CD4-positive, alpha-beta memory T cell (primary cell): ENCODE data around the gene SLC5A5. TPM values are rescaled to one million over a fixed set of nuclear protein-coding genes. Genes with fewer than 3 reads are reported as not detected.

Experiments
- CTCF ChIA-PET: fragments of 350-600 bp; sonication (Branson Sonifier 250); formaldehyde crosslinking; loops from one replicate; lab custom pipeline; 2021; ENCODE audit warnings: inconsistent platforms; ENCODE audit not compliant: partially characterized antibody; lab: Charles Lee
- POLR2A ChIA-PET: fragments of 350-600 bp; sonication (Branson Sonifier 250); formaldehyde crosslinking; loops from one replicate; lab custom pipeline; 2021; ENCODE audit not compliant: partially characterized antibody; lab: Charles Lee
- DNase-seq, 5 donors: peaks; one replicate each; pipeline versions ENCODE4 v3.0.0 to v3.0.0-alpha.2; 2020 to 2022; ENCODE audit warnings: mixed read lengths in 1 of 5
- H3K27ac ChIP-seq: one replicate; pipeline ENCODE4 v1.7.0; 2013; ENCODE audit warnings: low read depth, low read length
- H3K27me3 ChIP-seq: 2 replicates; pipeline ENCODE4 v1.7.0; 2013; ENCODE audit warnings: mild to moderate bottlenecking, low read length, moderate library complexity; ENCODE audit not compliant: insufficient read depth
- H3K36me3 ChIP-seq: 2 replicates; pipeline ENCODE4 v1.7.0; 2013; ENCODE audit warnings: mild to moderate bottlenecking, low read length, moderate library complexity; ENCODE audit not compliant: insufficient read depth
- H3K4me1 ChIP-seq: 2 replicates; pipeline ENCODE4 v1.7.0; 2013; ENCODE audit warnings: mild to moderate bottlenecking, low read length, moderate library complexity; ENCODE audit not compliant: insufficient read depth
- H3K4me3 ChIP-seq, 2 donors: one replicate each; pipeline ENCODE4 v1.7.0; 2013; ENCODE audit warnings: low read length in 2 of 2, mild to moderate bottlenecking in 1 of 2
- H3K9me3 ChIP-seq, 2 donors: one replicate each; pipeline ENCODE4 v1.7.0; 2013; ENCODE audit warnings: low read length in 2 of 2, control low read depth in 1 of 2; ENCODE audit not compliant: control insufficient read depth in 1 of 2
- H3K27ac Mint-ChIP-seq, 7 donors: one replicate each; pipeline ENCODE4 v1.8.0; 2020 to 2021; ENCODE audit warnings: mixed read lengths in 7 of 7, mild to moderate bottlenecking in 6 of 7, inconsistent platforms in 3 of 7, moderate library complexity in 3 of 7
- H3K27me3 Mint-ChIP-seq, 2 donors: one replicate each; pipeline ENCODE4 v1.8.0; 2020 to 2021; ENCODE audit warnings: mixed read lengths in 2 of 2
- H3K36me3 Mint-ChIP-seq, 2 donors: one replicate each; pipeline ENCODE4 v1.8.0; 2020 to 2021; ENCODE audit warnings: mixed read lengths in 2 of 2, inconsistent platforms in 1 of 2, mild to moderate bottlenecking in 1 of 2
- H3K4me1 Mint-ChIP-seq, 4 donors: one replicate each; pipeline ENCODE4 v1.8.0; 2020 to 2021; ENCODE audit warnings: mixed read lengths in 4 of 4, mild to moderate bottlenecking in 1 of 4
- H3K4me3 Mint-ChIP-seq, 8 donors: one replicate each; pipeline ENCODE4 v1.8.0; 2020 to 2021; ENCODE audit warnings: mixed read lengths in 8 of 8, mild to moderate bottlenecking in 7 of 8, moderate library complexity in 6 of 8, inconsistent platforms in 3 of 8
- H3K9me3 Mint-ChIP-seq, 8 donors: one replicate each; pipeline ENCODE4 v1.8.0; 2020 to 2021; ENCODE audit warnings: mixed read lengths in 8 of 8, mild to moderate bottlenecking in 5 of 8, inconsistent platforms in 3 of 8, moderate library complexity in 1 of 8
- intact Hi-C: fragments of 100-400 bp; cut with micrococcal nuclease; formaldehyde crosslinking; loops from one replicate; pipeline ENCODE4 v1.15.1; 2023
- polyA plus RNA-seq, 2 donors: library from polyadenylated mRNA; unstranded; fragments of 300-500 nt; fragmentation: Illumina TruSeq; gene quantifications; one replicate each; pipeline ENCODE4 v1.2.3, GENCODE V29; 2021
- total RNA-seq, 2 experiments: library from RNA; stranded (reverse); gene quantifications; one replicate each; pipeline ENCODE4 v1.2.3, GENCODE V29; 2021

SLC5A5 gene
- total and polyA plus RNA-seq, 4 experiments from 2014 or later, result 0.92 to 2.9 (median 1.9) TPM

- ChIA-PET CTCF (interaction anchor here (2.0 kb wide), 1 partner anchor 12 kb away, joined by 17 read pairs; the partner anchor contains the start of gene RPL18A), POLR2A (interaction anchor here (1.4 to 4.8 kb wide), 7 partner anchors 9 to 128 kb away, joined by 3 to 81 read pairs (median 9); partner anchors contain the start of genes CCDC124 and RPL18A)
- Mint-ChIP-seq H3K27ac (peak overlapping the region in 4 of 7 donors; percentile 31 to 59 (median 38)), H3K4me1 (peaks cover 3 to 26% (median 11%) of the 10 kb centered on the region in 4 donors), H3K27me3 (no peaks in the 10 kb centered on the region), H3K4me3 (peak overlapping the region; percentile 79 to 90 (median 82)), H3K36me3 (no peaks in the 10 kb centered on the region), H3K9me3 (no peaks in the 10 kb centered on the region)
- H3K4me1 ChIP-seq, result peaks cover 26% of the 10 kb centered on the region
- no peaks in the 10 kb centered on the region for H3K27me3 ChIP-seq
- H3K36me3 ChIP-seq, result no peaks in the 10 kb centered on the region
- DNase-seq, result peak in 4 of 5 donors; percentile 28 to 50 (median 38)
- intact Hi-C loops, result loop anchor here (5.0 kb wide), 1 partner anchor 130 kb away; no protein-coding TSS in a partner anchor
- peak overlapping the region; percentile 52 for H3K27ac ChIP-seq
- H3K4me3 ChIP-seq, result peak overlapping the region; percentile 17 to 55
- no peaks in the 10 kb centered on the region for H3K9me3 ChIP-seq
Measured at GRCh38 chr19:17872251-17873001, 681 bp downstream of the SLC5A5 start.

- H3K4me3 Mint-ChIP-seq, result peak overlapping the region; percentile 75 to 87 (median 81)
- Histone ChIP-seq H3K36me3 (no peaks in the 10 kb centered on the region), H3K4me3 (peak overlapping the region in 1 of 2 donors; percentile 59), H3K27me3 (no peaks in the 10 kb centered on the region), H3K27ac (no peak overlapping the region), H3K4me1 (peaks cover 26% of the 10 kb centered on the region), H3K9me3 (no peaks in the 10 kb centered on the region)
- peak; percentile 62 to 71 (median 68) for DNase-seq
- peaks cover 3 to 26% (median 11%) of the 10 kb centered on the region in 4 donors for H3K4me1 Mint-ChIP-seq
- CTCF ChIA-PET, result interaction anchor here (1.0 kb wide), 2 partner anchors 59 to 72 kb away, joined by 3 to 4 read pairs; partner anchors contain the start of gene CCDC124
- peak overlapping the region; percentile 46 to 92 (median 83) for H3K27ac Mint-ChIP-seq
- H3K27me3 Mint-ChIP-seq, result no peaks in the 10 kb centered on the region
- intact Hi-C loops, result loop anchor here (1.0 to 5.0 kb wide), 3 partner anchors 15 to 128 kb away; partner anchors contain the start of gene RPL18A
- no peaks in the 10 kb centered on the region for H3K9me3 Mint-ChIP-seq
- POLR2A ChIA-PET, result interaction anchor here (1.0 to 4.8 kb wide), 3 partner anchors 11 to 58 kb away, joined by 3 to 81 read pairs (median 22); partner anchors contain the start of genes CCDC124 and RPL18A
- no peaks in the 10 kb centered on the region for H3K36me3 Mint-ChIP-seq
Measured at GRCh38 chr19:17873786-17874757, 2.3 kb downstream of the SLC5A5 start.

GRCh38 chr19:17874758-17875135 lies 3.0 kb downstream of the SLC5A5 start:
- POLR2A ChIA-PET, result no interaction called here
- Histone ChIP-seq H3K4me3 (no peak overlapping the region), H3K36me3 (no peaks in the 10 kb centered on the region), H3K27ac (no peak overlapping the region), H3K4me1 (peaks cover 26% of the 10 kb centered on the region), H3K9me3 (no peaks in the 10 kb centered on the region), H3K27me3 (no peaks in the 10 kb centered on the region)
- Mint-ChIP-seq H3K4me3 (peak overlapping the region in 7 of 8 donors; percentile 49 to 87 (median 76)), H3K27ac (peak overlapping the region in 3 of 7 donors; percentile 59 to 92 (median 90)), H3K27me3 (no peaks in the 10 kb centered on the region), H3K4me1 (peaks cover 3 to 26% (median 11%) of the 10 kb centered on the region in 4 donors), H3K9me3 (no peaks in the 10 kb centered on the region), H3K36me3 (no peaks in the 10 kb centered on the region)
- intact Hi-C loops, result loop anchor here (1.0 to 5.0 kb wide), 3 partner anchors 15 to 128 kb away; partner anchors contain the start of gene RPL18A
- CTCF ChIA-PET, result interaction anchor here (1.0 kb wide), 2 partner anchors 58 to 71 kb away, joined by 3 to 4 read pairs; partner anchors contain the start of gene CCDC124
- no peak for DNase-seq

- no peak for DNase-seq
- CTCF ChIA-PET, result interaction anchor here (1.5 kb wide), 1 partner anchor 18 kb away, joined by 6 read pairs; the partner anchor contains the start of gene RPL18A
- Mint-ChIP-seq H3K4me3 (no peak overlapping the region), H3K4me1 (peaks cover 1 to 10% (median 5%) of the 10 kb centered on the region in 4 donors), H3K9me3 (no peaks in the 10 kb centered on the region), H3K27ac (no peak overlapping the region), H3K36me3 (no peaks in the 10 kb centered on the region), H3K27me3 (no peaks in the 10 kb centered on the region)
- Histone ChIP-seq H3K4me1 (peaks cover 12% of the 10 kb centered on the region), H3K9me3 (no peaks in the 10 kb centered on the region), H3K36me3 (no peaks in the 10 kb centered on the region), H3K4me3 (no peak overlapping the region), H3K27me3 (no peaks in the 10 kb centered on the region), H3K27ac (no peak overlapping the region)
- POLR2A ChIA-PET, result no interaction called here
- intact Hi-C loops, result no loop called here
Measured at GRCh38 chr19:17877696-17878095, 6.0 kb downstream of the SLC5A5 start.

- ChIA-PET POLR2A (no interaction called here), CTCF (no interaction called here)
- H3K4me1 Mint-ChIP-seq, result peaks cover 1 to 5% (median 3%) of the 10 kb centered on the region in 4 donors
- intact Hi-C loops, result no loop called here
- Histone ChIP-seq H3K4me3 (no peak overlapping the region), H3K9me3 (no peaks in the 10 kb centered on the region), H3K4me1 (no peaks in the 10 kb centered on the region), H3K27me3 (no peaks in the 10 kb centered on the region), H3K27ac (no peak overlapping the region), H3K36me3 (no peaks in the 10 kb centered on the region)
- no peaks in the 10 kb centered on the region for H3K36me3 Mint-ChIP-seq
- H3K27ac Mint-ChIP-seq, result peak overlapping the region in 1 of 7 donors; percentile 46
- H3K4me3 Mint-ChIP-seq, result no peak overlapping the region
- H3K9me3 Mint-ChIP-seq, result no peaks in the 10 kb centered on the region
- DNase-seq, result no peak
- no peaks in the 10 kb centered on the region for H3K27me3 Mint-ChIP-seq
Measured at GRCh38 chr19:17879466-17879865, 7.7 kb downstream of the SLC5A5 start.

GRCh38 chr19:17881701-17882100 lies 10.0 kb downstream of the SLC5A5 start:
- no peaks in the 10 kb centered on the region for H3K4me1 ChIP-seq
- intact Hi-C loops, result no loop called here
- Mint-ChIP-seq H3K36me3 (no peaks in the 10 kb centered on the region), H3K4me1 (peaks cover 0 to 4% (median 0%) of the 10 kb centered on the region in 4 donors), H3K27me3 (no peaks in the 10 kb centered on the region), H3K9me3 (no peaks in the 10 kb centered on the region), H3K4me3 (peak overlapping the region in 1 of 8 donors; percentile 9), H3K27ac (no peak overlapping the region)
- no peak for DNase-seq
- no peaks in the 10 kb centered on the region for H3K27me3 ChIP-seq
- no peaks in the 10 kb centered on the region for H3K9me3 ChIP-seq
- ChIA-PET POLR2A (no interaction called here), CTCF (no interaction called here)
- H3K27ac ChIP-seq, result no peak overlapping the region
- H3K4me3 ChIP-seq, result no peak overlapping the region
- H3K36me3 ChIP-seq, result no peaks in the 10 kb centered on the region
